Transverse colon (tissue), 4 donors: Measurements from ENCODE around the gene COMTD1. TPM values are rescaled to one million over a fixed set of nuclear protein-coding genes. Genes with fewer than 3 reads are reported as not detected.

Experiments used
- DNase-seq: peaks from one replicate; pipeline ENCODE4 v3.0.0-alpha.2; 2019
- H3K27ac ChIP-seq, 4 donors: fragments of 200-600 bp; sonication (generic); 2 replicates each; pipeline ENCODE4 v1.5.1; 2016 to 2018; ENCODE audit warnings: inconsistent platforms in 4 of 4
- H3K27me3 ChIP-seq: fragments of 200-600 bp; sonication (generic); 2 replicates; pipeline ENCODE4 v1.5.1; 2017; ENCODE audit warnings: inconsistent platforms
- H3K36me3 ChIP-seq, 4 donors: fragments of 200-600 bp; sonication (generic); 2 replicates each; pipeline ENCODE4 v1.5.1; 2017 to 2019; ENCODE audit warnings: inconsistent platforms in 4 of 4
- H3K4me1 ChIP-seq, 4 donors: fragments of 200-600 bp; sonication (generic); 2 replicates each; pipeline ENCODE4 v1.5.1; 2017 to 2020; ENCODE audit warnings: inconsistent platforms in 4 of 4
- H3K4me3 ChIP-seq, 4 donors: fragments of 200-600 bp; sonication (generic); 1 replicate in 1 of 4; 2 replicates in 3 of 4; pipeline versions ENCODE4 v1.5.1 to v1.6.1; 2017 to 2019; ENCODE audit warnings: inconsistent platforms in 4 of 4
- H3K9me3 ChIP-seq, 2 donors: fragments of 200-600 bp; sonication (generic); 2 replicates each; pipeline ENCODE4 v1.5.1; 2017 to 2019; ENCODE audit warnings: inconsistent platforms in 2 of 2
- EP300 ChIP-seq: sonication (generic); formaldehyde crosslinking; IDR thresholded peaks from one replicate; pipeline ENCODE4 v1.6.1; 2017; ENCODE audit warnings: antibody characterized with exemption, low read depth
- POLR2A ChIP-seq: fragments of 450-650 bp; IDR thresholded peaks from one replicate; pipeline ENCODE4 v1.6.1; 2016; ENCODE audit warnings: antibody characterized with exemption, mild to moderate bottlenecking, moderate library complexity
- POLR2AphosphoS5 ChIP-seq, 3 donors: sonication (generic); formaldehyde crosslinking; IDR thresholded peaks; one replicate each; pipeline ENCODE4 v1.6.1; 2016; ENCODE audit warnings: antibody characterized with exemption in 3 of 3
- WGBS, 2 donors: methylation state at CpG; one replicate each; pipeline ENCODE4 v1.1.5; 2018; ENCODE audit warnings: low coverage in 1 of 2; 5-methylcytosine and 5-hydroxymethylcytosine counted together
- in situ Hi-C, 4 donors: fragments of 200-750 bp; cut with MboI; loops; one replicate each; pipeline versions ENCODE4 v1.15.0 to v1.15.1; 2017; ENCODE audit warnings: low sequenced_read_pairs in 3 of 4, low pct_ligation_motif_present in 1 of 4, low pct_unique_long_range_greater_than_20kb in 1 of 4
- intact Hi-C: fragments of 100-400 bp; cut with DNase I; formaldehyde crosslinking; loops from one replicate; pipeline ENCODE4 v1.15.1; 2023; ENCODE audit warnings: low total_unique reads
- total RNA-seq, 4 donors: library from RNA; depleted of rRNA; stranded (reverse); fragments of >200 nt; gene quantifications; one replicate each; pipeline ENCODE4 v1.1.0, GENCODE V29; 2016
- TF ChIP-seq, protein P1 (sequence below), 5 experiments: fragments of 200-600 bp in 3 of 5; fragments of 450-650 bp in 2 of 5; sonication (generic) in 3 of 5; IDR thresholded peaks; 1 replicate in 2 of 5; 2 replicates in 3 of 5; pipeline ENCODE4 v1.5.1; 2016 to 2017; ENCODE audit warnings: antibody characterized with exemption in 5 of 5, inconsistent platforms in 3 of 5, mild to moderate bottlenecking in 2 of 5, moderate library complexity in 1 of 5

COMTD1 gene
- total RNA-seq, 4 donors from 2014 or later: 90.7 to 761 (median 173) TPM

- peak; percentile 29 for DNase-seq
- no peak for TF ChIP-seq POLR2AphosphoS5 (IDR thresholded peaks at IDR 0.05)
- TF ChIP-seq, protein P1, sequence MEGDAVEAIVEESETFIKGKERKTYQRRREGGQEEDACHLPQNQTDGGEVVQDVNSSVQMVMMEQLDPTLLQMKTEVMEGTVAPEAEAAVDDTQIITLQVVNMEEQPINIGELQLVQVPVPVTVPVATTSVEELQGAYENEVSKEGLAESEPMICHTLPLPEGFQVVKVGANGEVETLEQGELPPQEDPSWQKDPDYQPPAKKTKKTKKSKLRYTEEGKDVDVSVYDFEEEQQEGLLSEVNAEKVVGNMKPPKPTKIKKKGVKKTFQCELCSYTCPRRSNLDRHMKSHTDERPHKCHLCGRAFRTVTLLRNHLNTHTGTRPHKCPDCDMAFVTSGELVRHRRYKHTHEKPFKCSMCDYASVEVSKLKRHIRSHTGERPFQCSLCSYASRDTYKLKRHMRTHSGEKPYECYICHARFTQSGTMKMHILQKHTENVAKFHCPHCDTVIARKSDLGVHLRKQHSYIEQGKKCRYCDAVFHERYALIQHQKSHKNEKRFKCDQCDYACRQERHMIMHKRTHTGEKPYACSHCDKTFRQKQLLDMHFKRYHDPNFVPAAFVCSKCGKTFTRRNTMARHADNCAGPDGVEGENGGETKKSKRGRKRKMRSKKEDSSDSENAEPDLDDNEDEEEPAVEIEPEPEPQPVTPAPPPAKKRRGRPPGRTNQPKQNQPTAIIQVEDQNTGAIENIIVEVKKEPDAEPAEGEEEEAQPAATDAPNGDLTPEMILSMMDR (IDR thresholded peaks at IDR 0.05): no peak
- TF ChIP-seq POLR2A: no peak
- TF ChIP-seq EP300: no peak
- intact Hi-C loops: no loop called here
Measured at GRCh38 chr10:75250934-75251333, 15.2 kb upstream of the COMTD1 start.

DNA sequence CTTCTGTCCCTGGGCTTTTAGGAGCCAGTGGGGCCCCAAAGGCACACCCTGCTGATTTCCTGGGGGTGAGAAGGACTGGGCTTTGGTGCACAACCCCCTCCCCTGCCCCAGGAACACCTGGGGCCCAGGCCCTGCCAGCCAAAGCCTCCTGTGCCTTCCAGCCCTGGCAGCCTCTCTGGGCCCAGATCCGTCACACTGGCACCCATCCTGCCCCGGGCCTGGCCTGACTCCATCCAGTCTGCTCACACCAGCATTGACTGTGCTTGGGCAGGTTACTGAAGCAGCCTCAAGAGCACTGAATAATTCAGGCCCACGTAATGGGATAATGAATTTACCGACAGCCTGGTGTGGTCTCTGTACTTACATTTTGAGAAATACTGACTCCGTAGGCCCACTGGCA, 12.0 kb upstream of the COMTD1 start:
- no peak for DNase-seq
- H3K27ac ChIP-seq: no peak overlapping the region
- in situ Hi-C loops: loop anchor here in 3 of 4 donors (25.0 kb wide), 2 partner anchors 135 to 985 kb away; partner anchors contain the start of gene SAMD8 (in 1 of the 3)

More at GRCh38 chr10:75250934-75251333, 15.2 kb upstream of the COMTD1 start:
- H3K9me3 ChIP-seq: peaks cover 8 to 14% of the 10 kb centered on the region in 2 donors
- H3K27me3 ChIP-seq: no peaks in the 10 kb centered on the region
- H3K4me3 ChIP-seq: no peak overlapping the region
- WGBS, 2 donors: 67% methylated on average over 3 of the region's 3 CpGs; no CpG with 5 or more reads in 1 of the 2 donors
- peaks cover 0 to 4% (median 2%) of the 10 kb centered on the region in 4 donors for H3K4me1 ChIP-seq
- in situ Hi-C loops: no loop called here
- no peaks in the 10 kb centered on the region for H3K36me3 ChIP-seq
- no peak overlapping the region for H3K27ac ChIP-seq

GRCh38 chr10:75246506-75246905, 10.7 kb upstream of the COMTD1 start:
- Histone ChIP-seq H3K9me3 (no peaks in the 10 kb centered on the region), H3K4me3 (no peak overlapping the region), H3K27me3 (no peaks in the 10 kb centered on the region), H3K36me3 (no peaks in the 10 kb centered on the region), H3K4me1 (peaks cover 12 to 27% (median 22%) of the 10 kb centered on the region in 4 donors), H3K27ac (peak overlapping the region in 1 of 4 donors; percentile 39)
- 82% methylated on average over 6 of the region's 6 CpGs; no CpG with 5 or more reads in 1 of the 2 donors for WGBS, 2 donors
- in situ Hi-C loops (loop anchor here in 3 of 4 donors (25.0 kb wide), 2 partner anchors 134 to 984 kb away; partner anchors contain the start of gene SAMD8 (in 1 of the 3)), intact Hi-C loops (no loop called here)
- TF ChIP-seq POLR2AphosphoS5 (IDR thresholded peaks at IDR 0.05) (no peak), POLR2A (no peak), EP300 (no peak)
- TF ChIP-seq, protein P1 (IDR thresholded peaks at IDR 0.05): no peak
- no peak for DNase-seq

More for the DNA sequence above, 12.0 kb upstream of the COMTD1 start:
- WGBS, 2 donors: 85% methylated on average over 5 of the region's 5 CpGs; no CpG with 5 or more reads in 1 of the 2 donors
- Histone ChIP-seq H3K4me1 (peaks cover 12 to 27% (median 22%) of the 10 kb centered on the region in 4 donors), H3K9me3 (no peaks in the 10 kb centered on the region), H3K36me3 (no peaks in the 10 kb centered on the region), H3K27me3 (no peaks in the 10 kb centered on the region), H3K4me3 (no peak overlapping the region)
- intact Hi-C loops: no loop called here
- TF ChIP-seq POLR2A (no peak), POLR2AphosphoS5 (IDR thresholded peaks at IDR 0.05) (no peak), EP300 (no peak)
- TF ChIP-seq, protein P1 (IDR thresholded peaks at IDR 0.05): no peak

DNA sequence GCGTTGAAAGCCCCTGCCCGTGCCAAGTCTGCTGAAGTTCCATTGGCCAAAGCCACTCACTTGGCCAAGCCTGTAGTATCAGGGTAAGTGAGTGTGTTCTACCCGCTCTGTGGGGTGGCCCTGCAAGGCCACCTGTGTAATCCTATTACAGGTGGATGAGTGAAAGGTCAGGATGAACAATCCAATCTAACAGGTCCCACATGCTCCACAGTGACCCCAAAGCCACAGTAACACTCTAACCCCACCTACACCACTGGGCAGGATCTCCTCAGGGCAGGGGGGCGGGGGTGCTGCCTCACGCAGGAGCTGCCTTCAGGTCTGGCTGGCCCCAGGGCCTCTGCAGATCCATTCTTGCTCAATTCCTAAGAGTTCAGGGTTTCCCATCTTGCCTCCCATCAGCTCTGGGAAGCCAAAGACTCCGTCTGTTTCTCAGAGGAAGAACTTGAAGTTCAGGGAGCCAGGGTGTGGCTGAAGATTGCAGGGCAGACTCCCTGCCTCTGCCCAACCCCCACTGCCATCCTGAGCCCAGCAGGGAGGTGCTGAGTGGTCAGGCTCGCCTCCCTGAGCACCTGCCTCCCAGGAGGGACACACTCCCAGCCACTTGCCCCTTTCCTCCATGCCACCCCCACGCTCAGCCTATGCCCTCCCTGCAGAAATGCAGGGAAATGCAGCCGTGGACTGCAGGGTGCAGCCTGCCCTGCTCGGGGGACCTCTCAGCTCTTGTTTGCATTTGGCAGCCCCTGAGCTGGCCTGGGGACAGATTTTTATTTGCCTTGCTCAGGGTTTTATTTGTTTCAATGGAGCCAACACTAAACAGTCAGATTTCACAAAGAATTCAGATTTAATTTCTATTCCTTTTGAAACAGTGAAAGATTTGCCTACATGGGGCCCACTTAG, 9.8 kb upstream of the COMTD1 start:
- DNase-seq: peak; percentile 83
- 37 to 67% methylated on average over 2 to 10 of the region's 10 CpGs for WGBS, 2 donors
- peaks cover 12 to 27% (median 22%) of the 10 kb centered on the region in 4 donors for H3K4me1 ChIP-seq
- in situ Hi-C loops: loop anchor here in 3 of 4 donors (25.0 kb wide), 2 partner anchors 133 to 983 kb away; partner anchors contain the start of gene SAMD8 (in 1 of the 3)
- TF ChIP-seq EP300 (no peak), POLR2A (no peak), POLR2AphosphoS5 (IDR thresholded peaks at IDR 0.05) (no peak)
- TF ChIP-seq, protein P1 (IDR thresholded peaks at IDR 0.05): no peak
- intact Hi-C loops: no loop called here
- no peaks in the 10 kb centered on the region for H3K9me3 ChIP-seq
- H3K36me3 ChIP-seq: no peaks in the 10 kb centered on the region
- no peaks in the 10 kb centered on the region for H3K27me3 ChIP-seq
- peak overlapping the region in 3 of 4 donors; percentile 26 to 55 (median 39) for H3K27ac ChIP-seq
- no peak overlapping the region for H3K4me3 ChIP-seq
